Thyroid gland (tissue), 4 donors: ENCODE results near the gene SGTB.

ENCODE experiments used
- CTCF ChIP-seq, 6 experiments: fragments of 200-600 bp in 3 of 6; fragments of 450-650 bp in 3 of 6; sonication (generic) in 3 of 6; IDR thresholded peaks; one replicate each; pipeline ENCODE4 v1.5.1; 2016 to 2019; ENCODE audit warnings: antibody characterized with exemption in 6 of 6, mild to moderate bottlenecking in 2 of 6, inconsistent platforms in 1 of 6, moderate library complexity in 1 of 6
- POLR2A ChIP-seq, 2 donors: fragments of 450-650 bp; IDR thresholded peaks; one replicate each; pipeline ENCODE4 v1.6.1; 2017; ENCODE audit warnings: antibody characterized with exemption in 2 of 2, mild to moderate bottlenecking in 2 of 2, moderate library complexity in 1 of 2

- TF ChIP-seq CTCF (IDR thresholded peaks at IDR 0.05) (no peak), POLR2A (IDR thresholded peaks at IDR 0.05) (no peak)
Measured at GRCh38 chr5:65765582-65765981, 43.7 kb upstream of the SGTB start.
